DOHH2 (cell line): ENCODE data around the gene NAT14.
"Not testable (repeated sequence)": the region's sequence is repeated elsewhere in the genome, so short reads cannot be mapped to it uniquely, and the experiment has no call there.

ENCODE experiments used
- H3F3A ChIP-seq: fragments of 200-600 bp; sonication (generic), shearing (Covaris generic); 2 replicates; pipeline ENCODE4 v1.6.0; 2016; ENCODE audit warnings: antibody characterized with exemption, mild to moderate bottlenecking; ENCODE audit not compliant: control insufficient read depth, insufficient read depth
- H3K27ac ChIP-seq: fragments of 200-600 bp; sonication (generic); 2 replicates; pipeline ENCODE4 v1.5.1; 2014; ENCODE audit warnings: low read depth, mild to moderate bottlenecking, low read length, moderate library complexity
- H3K27me3 ChIP-seq: fragments of 200-600 bp; sonication (generic); 2 replicates; pipeline ENCODE4 v1.6.1; 2014; ENCODE audit warnings: mild to moderate bottlenecking, low read length, mixed read lengths; ENCODE audit not compliant: control insufficient read depth
- H3K36me3 ChIP-seq: fragments of 200-600 bp; sonication (generic); 2 replicates; pipeline ENCODE4 v1.6.1; 2014; ENCODE audit warnings: mild to moderate bottlenecking, low read length, moderate library complexity, mixed read lengths; ENCODE audit not compliant: control insufficient read depth
- H3K4me1 ChIP-seq: fragments of 200-600 bp; sonication (generic); 2 replicates; pipeline ENCODE4 v1.6.1; 2014; ENCODE audit warnings: mild to moderate bottlenecking, low read length, mixed read lengths; ENCODE audit not compliant: control insufficient read depth
- H3K4me2 ChIP-seq: fragments of 200-600 bp; sonication (generic); 2 replicates; pipeline ENCODE4 v1.6.0; 2014; ENCODE audit warnings: mild to moderate bottlenecking, low read length, moderate library complexity
- H3K4me3 ChIP-seq: fragments of 200-600 bp; sonication (generic); 2 replicates; pipeline ENCODE4 v1.5.1; 2014; ENCODE audit warnings: mild to moderate bottlenecking, low read length, mixed read lengths
- H3K79me2 ChIP-seq: fragments of 200-600 bp; sonication (generic); 2 replicates; pipeline ENCODE4 v1.6.1; 2014; ENCODE audit warnings: mild to moderate bottlenecking, low read length, mixed read lengths; ENCODE audit not compliant: control insufficient read depth
- H3K9me2 ChIP-seq: fragments of 200-600 bp; sonication (generic); replicated peaks from 2 replicates; pipeline ENCODE4 v1.6.1; 2014; ENCODE audit warnings: mild to moderate bottlenecking, low read length, mixed read lengths; ENCODE audit not compliant: control insufficient read depth
- H3K9me3 ChIP-seq: fragments of 200-600 bp; sonication (generic); 2 replicates; pipeline ENCODE4 v1.6.1; 2014; ENCODE audit warnings: antibody characterized with exemption, low read length, mixed read lengths; ENCODE audit not compliant: control insufficient read depth, insufficient read depth
- H4K20me1 ChIP-seq: fragments of 200-600 bp; sonication (generic); 2 replicates; pipeline ENCODE4 v1.6.0; 2014; ENCODE audit warnings: low read depth, mild to moderate bottlenecking, antibody characterized with exemption, low read length, moderate library complexity; ENCODE audit not compliant: control insufficient read depth, insufficient read depth
- EZH2phosphoT487 ChIP-seq: fragments of 200-600 bp; sonication (generic); IDR thresholded peaks from 2 replicates; pipeline ENCODE4 v1.6.1; 2017; ENCODE audit warnings: borderline replicate concordance, mild to moderate bottlenecking, antibody characterized with exemption, low read length, moderate library complexity, mixed read lengths
- TF ChIP-seq, protein P1 (sequence below): fragments of 200-600 bp; sonication (generic); IDR thresholded peaks from one replicate; pipeline ENCODE4 v1.5.1; 2014; ENCODE audit warnings: antibody characterized with exemption, mild to moderate bottlenecking, low read depth, low read length; ENCODE audit not compliant: poor library complexity, severe bottlenecking

NAT14 gene

DNA sequence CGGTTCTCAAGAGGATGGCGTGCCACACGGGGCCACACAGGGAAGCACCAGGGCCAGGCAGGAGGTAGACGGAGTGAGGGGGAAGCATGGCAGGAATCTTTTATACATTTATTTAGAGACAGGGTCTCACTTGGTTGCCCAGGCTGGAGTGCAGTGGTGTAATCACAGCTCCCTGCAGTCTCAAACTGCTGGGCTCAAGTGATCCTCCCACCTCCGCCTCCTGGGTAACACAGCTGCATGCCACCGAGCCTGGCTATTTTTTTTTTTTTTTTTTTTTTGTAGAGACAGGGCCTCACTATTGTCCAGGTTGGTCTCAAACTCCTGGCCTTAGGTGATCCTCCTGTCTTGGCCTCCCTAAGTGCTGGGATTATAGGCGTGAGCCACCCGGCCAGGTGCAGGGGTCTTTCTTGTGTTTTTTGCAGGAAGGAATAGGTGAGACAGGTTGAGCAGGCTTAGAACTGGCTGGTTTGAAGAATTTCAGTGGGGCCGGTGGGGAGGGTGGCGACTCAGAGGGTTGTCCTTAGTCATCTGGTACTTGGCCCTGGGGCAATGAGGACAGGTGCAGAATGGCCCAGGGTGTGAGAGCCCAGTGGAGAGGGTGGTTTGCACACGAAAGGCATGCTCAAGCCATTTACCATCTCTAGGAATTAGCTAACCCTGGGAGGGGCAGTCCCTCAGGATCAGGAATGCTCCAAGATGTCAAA, 10.8 kb downstream of the NAT14 start:
- Histone ChIP-seq H3F3A (no peaks in the 10 kb centered on the region), H3K4me2 (no peak overlapping the region), H3K9me3 (no peaks in the 10 kb centered on the region), H3K4me1 (no peaks in the 10 kb centered on the region), H4K20me1 (no peaks in the 10 kb centered on the region), H3K4me3 (no peak overlapping the region), H3K27ac (no peak overlapping the region), H3K27me3 (no peaks in the 10 kb centered on the region), H3K36me3 (no peaks in the 10 kb centered on the region), H3K79me2 (no peaks in the 10 kb centered on the region), H3K9me2 (no peaks in the 10 kb centered on the region)
- no peak for TF ChIP-seq EZH2phosphoT487
- TF ChIP-seq, protein P1, sequence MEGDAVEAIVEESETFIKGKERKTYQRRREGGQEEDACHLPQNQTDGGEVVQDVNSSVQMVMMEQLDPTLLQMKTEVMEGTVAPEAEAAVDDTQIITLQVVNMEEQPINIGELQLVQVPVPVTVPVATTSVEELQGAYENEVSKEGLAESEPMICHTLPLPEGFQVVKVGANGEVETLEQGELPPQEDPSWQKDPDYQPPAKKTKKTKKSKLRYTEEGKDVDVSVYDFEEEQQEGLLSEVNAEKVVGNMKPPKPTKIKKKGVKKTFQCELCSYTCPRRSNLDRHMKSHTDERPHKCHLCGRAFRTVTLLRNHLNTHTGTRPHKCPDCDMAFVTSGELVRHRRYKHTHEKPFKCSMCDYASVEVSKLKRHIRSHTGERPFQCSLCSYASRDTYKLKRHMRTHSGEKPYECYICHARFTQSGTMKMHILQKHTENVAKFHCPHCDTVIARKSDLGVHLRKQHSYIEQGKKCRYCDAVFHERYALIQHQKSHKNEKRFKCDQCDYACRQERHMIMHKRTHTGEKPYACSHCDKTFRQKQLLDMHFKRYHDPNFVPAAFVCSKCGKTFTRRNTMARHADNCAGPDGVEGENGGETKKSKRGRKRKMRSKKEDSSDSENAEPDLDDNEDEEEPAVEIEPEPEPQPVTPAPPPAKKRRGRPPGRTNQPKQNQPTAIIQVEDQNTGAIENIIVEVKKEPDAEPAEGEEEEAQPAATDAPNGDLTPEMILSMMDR, result no peak

DNA sequence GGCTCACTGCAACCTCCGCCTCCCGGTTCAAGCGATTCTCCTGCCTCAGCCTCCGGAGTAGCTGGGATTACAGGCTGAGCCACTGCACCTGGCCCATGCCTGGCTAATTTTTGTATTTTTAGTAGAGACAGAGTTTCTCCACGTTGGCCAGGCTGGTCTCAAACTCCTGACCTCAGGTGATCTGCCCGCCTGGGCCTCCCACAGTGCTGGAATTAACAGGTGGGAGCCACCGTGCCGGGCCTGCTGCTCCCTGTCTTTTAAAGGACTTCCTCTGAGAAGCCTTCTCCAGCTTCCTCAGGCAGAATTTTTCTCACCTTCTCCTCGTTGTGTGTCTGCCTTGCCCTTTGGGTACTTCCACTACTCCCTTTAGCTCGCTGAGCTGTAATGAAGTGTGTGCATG, 11.8 kb downstream of the NAT14 start:
- not testable (repeated sequence) for H3F3A ChIP-seq, H3K79me2 ChIP-seq, H3K36me3 ChIP-seq, H3K9me3 ChIP-seq, H3K27ac ChIP-seq, H3K27me3 ChIP-seq, H4K20me1 ChIP-seq, H3K4me2 ChIP-seq, H3K9me2 ChIP-seq, H3K4me3 ChIP-seq, H3K4me1 ChIP-seq

DNA sequence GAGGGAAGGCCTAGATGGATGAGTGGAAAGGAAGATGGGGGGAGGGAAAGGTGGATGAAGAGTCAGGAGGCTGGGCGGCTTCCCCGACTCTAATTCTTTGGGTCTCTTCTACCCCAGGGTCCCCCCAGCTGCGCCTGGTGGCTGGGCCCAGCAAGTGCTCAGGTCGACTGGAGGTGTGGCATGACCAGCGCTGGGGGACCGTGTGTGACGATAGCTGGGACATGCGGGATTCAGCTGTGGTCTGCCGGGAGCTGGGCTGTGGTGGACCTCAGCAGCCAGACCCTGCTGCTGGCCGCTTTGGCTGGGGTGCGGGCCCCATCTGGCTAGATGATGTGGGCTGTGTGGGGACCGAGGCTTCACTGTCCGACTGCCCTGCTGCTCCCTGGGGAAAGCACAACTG, 12.8 kb downstream of the NAT14 start:
- Histone ChIP-seq H3K9me2 (no peaks in the 10 kb centered on the region), H3K4me1 (no peaks in the 10 kb centered on the region), H3K4me3 (no peak overlapping the region), H3K36me3 (no peaks in the 10 kb centered on the region), H3K27ac (no peak overlapping the region), H3K9me3 (no peaks in the 10 kb centered on the region), H3K79me2 (no peaks in the 10 kb centered on the region), H4K20me1 (no peaks in the 10 kb centered on the region), H3K27me3 (no peaks in the 10 kb centered on the region), H3K4me2 (no peak overlapping the region), H3F3A (0 out of 2 replicates have a peak, but pooled peaks cover 4% of the 10 kb centered on the region)
- TF ChIP-seq, protein P1, result no peak
- no peak for TF ChIP-seq EZH2phosphoT487

GRCh38 chr19:55498246-55498840, 13.4 kb downstream of the NAT14 start:
- no peak overlapping the region for H3K27ac ChIP-seq
- H3K9me2 ChIP-seq, result no peaks in the 10 kb centered on the region
- no peaks in the 10 kb centered on the region for H3K79me2 ChIP-seq
- no peak overlapping the region for H3K4me3 ChIP-seq
- peaks cover 2% of the 10 kb centered on the region for H3K4me1 ChIP-seq
- no peaks in the 10 kb centered on the region for H4K20me1 ChIP-seq
- H3F3A ChIP-seq, result 0 out of 2 replicates have a peak, but pooled peaks cover 4% of the 10 kb centered on the region
- H3K4me2 ChIP-seq, result no peak overlapping the region
- no peaks in the 10 kb centered on the region for H3K27me3 ChIP-seq
- peaks cover 3% of the 10 kb centered on the region for H3K9me3 ChIP-seq
- TF ChIP-seq, protein P1, result no peak
- no peak for TF ChIP-seq EZH2phosphoT487
- no peaks in the 10 kb centered on the region for H3K36me3 ChIP-seq
